GM18508 (cell line): ENCODE results near the gene CCER1.

Experiments used
- ATAC-seq: cut with Tn5 transposase; IDR thresholded peaks from one replicate; pipeline ENCODE4 v1.9.1; 2021; ENCODE audit warnings: moderate number of reproducible peaks; ENCODE audit not compliant: insufficient read depth, unreplicated experiment

Gene CCER1

DNA sequence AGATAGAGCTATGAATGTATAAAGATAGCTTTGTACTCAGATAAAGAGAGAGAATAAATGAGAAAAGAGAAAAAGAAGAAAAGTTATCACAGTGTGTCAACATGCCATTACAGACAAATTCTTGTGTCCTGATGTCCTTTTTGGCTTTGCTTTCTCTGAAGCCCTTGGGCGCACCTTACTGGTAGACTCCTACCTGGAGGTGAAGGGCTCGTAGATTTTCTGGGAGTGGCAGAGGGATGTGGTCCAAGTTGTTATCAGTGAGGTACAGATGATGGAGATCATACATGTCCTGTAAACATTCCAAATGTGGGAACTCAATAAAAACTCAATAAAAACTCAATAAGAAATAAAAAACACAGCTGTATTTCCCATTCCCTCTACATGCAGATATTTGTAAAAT, 14.9 kb upstream of the CCER1 start:
- no peak for ATAC-seq

- ATAC-seq = no peak
Observed at GRCh38 chr12:90969346-90969745, 14.4 kb upstream of the CCER1 start.

GRCh38 chr12:90965204-90965603, 10.2 kb upstream of the CCER1 start:
- ATAC-seq = no peak

DNA sequence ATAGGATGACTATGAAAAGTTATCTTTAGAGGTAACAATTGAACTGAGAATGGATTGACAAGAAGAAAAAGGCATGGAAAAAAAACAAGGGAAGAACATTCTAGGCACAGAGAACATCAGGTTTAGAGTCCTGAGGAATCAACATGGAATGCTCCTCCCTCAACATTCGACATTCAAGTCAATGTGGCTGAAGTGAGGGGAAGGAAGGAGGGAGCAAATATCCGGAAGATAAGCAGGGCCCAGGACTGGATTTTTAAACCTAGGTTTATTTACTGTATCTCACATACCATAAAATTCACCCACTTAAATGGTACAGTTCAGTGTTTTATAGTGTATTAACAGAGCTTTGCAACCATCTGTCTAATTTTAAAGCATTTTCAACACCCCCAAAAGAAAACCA, 9.6 kb upstream of the CCER1 start:
- ATAC-seq = no peak

GRCh38 chr12:90963946-90964345, 9.0 kb upstream of the CCER1 start:
- no peak for ATAC-seq

- ATAC-seq = no peak
Observed at GRCh38 chr12:90961154-90961553, 6.2 kb upstream of the CCER1 start.

DNA sequence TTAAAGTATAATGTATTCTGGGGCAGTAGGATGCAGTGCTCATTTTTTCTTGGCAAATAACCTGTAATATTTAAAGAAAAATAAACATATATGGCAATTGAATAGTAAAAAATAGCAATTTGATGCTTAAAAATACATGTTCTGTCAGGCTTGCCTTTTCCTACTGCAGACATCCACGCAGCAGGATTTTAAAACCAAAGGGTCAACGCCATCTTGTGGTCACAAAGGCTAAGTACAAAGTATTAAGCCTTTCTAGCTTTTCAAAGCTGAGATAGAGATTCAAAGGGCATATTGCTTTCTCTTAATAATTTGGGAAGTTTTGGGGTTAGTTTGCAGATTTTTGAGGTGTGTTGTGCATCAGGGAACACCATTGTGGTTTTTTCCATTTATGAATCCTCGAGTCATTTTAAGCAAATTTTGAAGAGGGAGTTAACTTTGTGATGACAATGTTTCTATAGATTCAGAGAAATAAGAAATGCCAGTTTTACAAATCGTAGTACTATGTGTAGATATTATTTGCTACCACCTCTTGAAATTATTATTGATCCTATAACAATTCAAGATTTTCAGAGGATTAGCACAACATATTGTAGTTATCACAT, 4.7 kb upstream of the CCER1 start:
- ATAC-seq = peak; percentile 63

- no peak for ATAC-seq
Observed at GRCh38 chr12:90959032-90959431, 4.1 kb upstream of the CCER1 start.

GRCh38 chr12:90958347-90958746, 3.4 kb upstream of the CCER1 start:
- no peak for ATAC-seq

DNA sequence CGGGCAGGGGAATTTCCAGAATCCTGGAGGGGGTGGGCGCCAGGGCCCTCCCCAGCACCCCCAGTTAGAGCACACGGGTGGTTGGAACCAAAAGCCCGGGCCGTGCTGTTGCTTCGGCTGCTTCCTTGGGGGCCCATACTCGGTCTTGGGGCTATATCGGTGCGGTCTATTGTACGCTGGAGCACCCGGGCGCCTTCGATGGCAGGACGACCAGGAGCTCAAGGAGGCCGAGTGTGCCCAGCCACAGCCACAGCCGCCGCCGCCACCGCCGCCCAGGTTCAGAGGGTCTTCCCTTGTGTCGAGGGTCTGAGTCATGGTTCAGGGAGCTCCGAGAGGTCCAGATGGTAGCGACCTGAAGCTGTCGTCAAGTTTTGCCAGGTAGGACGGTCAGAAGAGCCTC, 548 bp downstream of the CCER1 start:
- ATAC-seq = no peak

- ATAC-seq = no peak
Observed at GRCh38 chr12:90953956-90954421, 987 bp downstream of the CCER1 start.

DNA sequence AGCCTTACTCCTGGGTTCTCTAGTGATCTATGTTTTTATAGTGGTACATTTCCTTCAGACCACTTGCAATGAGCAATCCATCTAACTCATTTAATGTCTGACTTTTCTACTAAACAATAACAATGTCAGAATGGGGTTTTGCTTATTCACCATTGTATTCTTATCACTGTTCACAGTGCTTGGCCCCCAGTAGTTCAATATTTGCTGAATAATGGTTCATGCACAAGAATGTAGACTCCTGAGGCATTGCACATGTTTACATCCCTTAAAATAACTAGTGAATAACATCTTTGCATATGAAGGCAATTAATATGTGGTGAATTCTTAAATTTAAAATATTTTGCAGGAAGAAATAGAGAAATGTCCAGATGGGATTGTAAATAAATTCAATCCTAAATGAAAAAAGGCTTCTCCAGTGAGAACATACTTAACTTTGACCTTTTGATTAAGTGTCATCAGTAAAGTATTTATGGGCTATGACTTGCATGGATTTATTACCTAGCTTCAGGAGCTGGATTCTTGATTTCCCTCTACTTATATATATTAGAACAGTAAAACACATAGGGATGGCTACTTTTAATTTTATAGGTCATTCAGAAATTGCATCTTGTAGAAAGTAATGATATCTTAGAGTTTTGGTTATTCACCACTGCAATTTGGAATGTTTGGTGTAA, 3.4 kb downstream of the CCER1 start:
- ATAC-seq = no peak

DNA sequence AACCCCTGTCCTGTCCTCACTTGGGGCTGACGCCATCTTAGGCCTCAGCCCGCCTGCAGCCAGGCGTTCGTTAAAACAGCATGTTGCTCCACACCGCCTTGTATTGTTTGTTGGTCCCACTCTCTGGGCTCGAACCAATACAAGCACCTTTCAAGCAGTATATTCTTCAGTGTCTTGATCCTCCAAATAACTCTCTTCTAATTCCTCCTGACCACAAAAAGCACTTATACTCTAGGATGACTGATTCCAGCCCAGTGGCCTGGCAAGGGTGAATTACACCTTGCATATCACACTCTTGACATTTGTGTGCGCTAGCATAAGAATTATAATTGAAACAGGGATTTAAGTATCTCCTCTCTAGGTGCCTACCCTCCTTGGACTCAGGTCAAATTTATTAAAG, 7.1 kb downstream of the CCER1 start:
- ATAC-seq = no peak

DNA sequence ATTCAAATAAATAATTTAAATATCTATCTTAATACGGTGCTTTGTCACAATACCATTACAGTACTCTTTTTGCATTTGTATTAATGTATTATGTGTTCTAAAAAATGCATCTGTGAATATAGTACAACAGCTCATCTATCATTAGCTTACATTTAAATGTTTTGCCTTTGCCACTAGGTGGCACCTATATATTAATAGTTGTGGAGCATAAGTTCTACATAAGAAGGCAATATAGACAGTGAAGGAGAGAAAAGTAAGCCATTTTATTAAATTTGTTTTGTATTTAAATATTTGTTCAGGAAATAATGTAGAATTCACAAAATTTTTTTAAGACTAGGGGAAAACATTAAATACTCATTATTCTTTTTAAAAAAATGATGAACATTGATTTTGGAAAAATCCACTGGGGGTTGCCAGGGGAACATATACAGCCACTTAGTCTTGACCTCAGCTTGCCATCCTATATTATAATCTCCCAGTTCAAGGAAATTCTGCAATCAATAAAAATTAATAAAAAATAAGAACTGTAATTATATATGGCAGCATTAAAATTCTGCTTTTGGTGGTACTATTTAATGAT, 9.8 kb downstream of the CCER1 start:
- peak; percentile 67 for ATAC-seq

GRCh38 chr12:90943255-90943654, 11.7 kb downstream of the CCER1 start:
- ATAC-seq = no peak

DNA sequence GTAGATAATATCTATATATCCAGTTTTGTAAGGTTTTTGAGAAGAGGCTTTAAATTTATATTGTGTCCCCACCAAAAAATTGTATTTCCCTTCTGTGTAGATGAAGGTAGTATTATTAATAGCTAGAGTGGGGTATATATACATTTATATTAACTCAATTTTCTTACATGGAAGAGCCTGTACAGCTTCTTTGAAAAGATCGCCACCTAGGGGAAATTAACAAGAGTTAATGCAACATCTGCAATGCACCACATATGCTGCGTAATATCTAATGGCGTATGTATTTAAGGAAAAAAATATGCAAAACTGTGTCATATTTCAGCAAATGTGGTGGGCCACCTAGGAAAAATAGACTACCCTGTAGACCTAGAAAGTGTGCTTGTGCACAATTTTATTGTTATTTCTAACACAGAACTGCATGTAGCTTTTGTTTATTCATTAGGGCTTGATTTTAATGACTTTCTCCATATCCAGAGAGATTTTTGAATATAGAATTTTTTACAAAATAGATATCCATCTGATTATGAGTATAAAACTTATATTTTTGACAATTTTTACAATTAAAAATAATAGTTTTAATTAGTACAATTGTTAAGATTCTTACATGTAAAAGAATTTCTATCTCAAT, 14.0 kb downstream of the CCER1 start:
- ATAC-seq = peak; percentile 79

- no peak for ATAC-seq
Observed at GRCh38 chr12:90939382-90939781, 15.6 kb downstream of the CCER1 start.

GRCh38 chr12:90938451-90938850, 16.5 kb downstream of the CCER1 start:
- no peak for ATAC-seq

DNA sequence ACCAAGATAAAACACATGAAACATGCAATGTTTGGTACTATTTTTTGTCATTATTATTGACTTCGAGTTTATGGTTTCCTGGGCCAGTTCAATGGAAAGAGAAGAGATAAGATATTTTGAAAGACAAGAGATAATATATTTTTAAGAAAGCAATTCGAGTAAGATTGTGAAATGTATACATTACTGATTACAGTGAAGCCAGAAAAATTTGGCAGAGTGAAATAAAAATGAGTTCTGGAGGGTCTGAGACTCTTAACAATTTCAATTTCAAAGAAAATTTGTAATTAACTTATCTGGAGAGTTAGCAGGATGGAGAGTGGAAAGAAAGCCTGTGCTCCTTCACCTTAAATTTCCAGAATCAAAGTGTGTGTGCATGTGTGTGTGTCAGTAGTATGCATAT, 17.3 kb downstream of the CCER1 start:
- ATAC-seq = no peak

DNA sequence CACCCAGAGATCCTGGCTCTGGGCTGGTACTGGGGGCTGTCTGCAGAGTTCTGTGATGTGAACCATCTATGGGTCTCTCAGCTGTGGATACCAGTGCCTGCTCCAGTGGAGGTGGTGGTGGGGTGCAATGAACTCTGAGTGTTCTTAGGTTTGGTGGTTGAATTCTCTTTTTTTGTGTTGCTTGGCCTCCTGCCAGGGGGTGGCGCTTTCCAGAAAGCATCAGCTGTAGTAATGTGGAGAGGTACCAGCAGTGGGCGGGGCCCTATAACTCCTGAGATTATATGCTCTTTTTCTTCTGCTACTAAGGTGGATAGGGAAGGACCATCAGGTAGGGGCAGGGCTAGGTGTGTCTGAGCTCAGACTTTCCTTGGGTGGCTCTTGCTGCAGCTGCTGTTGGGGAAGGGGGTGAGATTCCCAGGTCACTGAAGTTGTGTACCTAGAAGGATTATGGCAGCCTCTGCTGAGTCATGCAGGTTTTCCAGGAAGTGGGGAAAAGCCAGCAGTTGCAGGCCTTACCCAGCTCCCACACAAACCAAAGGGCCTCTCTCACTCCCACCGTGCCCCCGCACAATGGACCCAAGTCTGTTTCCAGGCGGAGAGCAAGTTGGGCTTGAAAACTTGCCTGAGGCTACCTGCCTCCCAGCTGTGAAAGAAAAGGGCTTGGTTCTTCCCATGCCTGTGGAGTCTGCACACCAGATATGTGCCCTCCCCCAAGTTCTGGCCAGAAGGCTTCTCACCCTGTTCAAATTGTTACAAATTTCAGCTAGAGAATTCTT, 18.6 kb downstream of the CCER1 start:
- no peak for ATAC-seq

DNA sequence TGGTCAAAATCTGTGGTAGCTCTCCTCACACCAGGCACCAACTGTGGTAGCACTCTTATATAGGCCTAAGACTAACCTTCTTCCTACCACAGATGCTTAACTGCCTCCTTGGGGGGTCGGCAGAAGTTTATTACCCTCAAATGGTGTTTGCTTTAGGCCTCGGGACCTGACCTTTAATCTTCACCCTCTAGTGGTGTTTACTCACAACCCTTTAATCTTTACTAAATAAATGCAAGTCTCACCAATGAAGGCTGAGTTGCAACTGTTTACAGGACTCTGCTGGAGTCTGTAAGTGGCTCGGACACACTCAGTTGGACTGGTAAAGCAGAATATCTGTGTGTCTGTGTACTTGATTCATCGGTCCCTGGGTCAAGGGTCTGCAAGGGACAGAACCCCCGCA, 29.4 kb downstream of the CCER1 start:
- no peak for ATAC-seq
